HG03196 (cell line): ENCODE data around the gene CHMP2A.
A peak's percentile ranks its signal among the peaks of the same experiment; 100 is the strongest.
"Not testable (repeated sequence)": the region's sequence is repeated elsewhere in the genome, so short reads cannot be mapped to it uniquely, and the experiment has no call there.

ENCODE experiments used
- ATAC-seq: cut with Tn5 transposase; IDR thresholded peaks from one replicate; pipeline ENCODE4 v1.9.1; 2021; ENCODE audit not compliant: unreplicated experiment

The CHMP2A gene

GRCh38 chr19:58554494-58555368 lies at the start of gene CHMP2A:
CHMP2A (minus strand) TSS chr19:58555105; CDS start chr19:58554212, 893 bp downstream.
- peak; percentile 25 for ATAC-seq

- ATAC-seq, result no peak
Observed at GRCh38 chr19:58586133-58586765, 31.3 kb upstream of the CHMP2A start.

GRCh38 chr19:58585442-58586132 lies 30.7 kb upstream of the CHMP2A start:
- no peak for ATAC-seq

GRCh38 chr19:58584498-58585441 lies 29.9 kb upstream of the CHMP2A start:
- no peak for ATAC-seq

- no peak for ATAC-seq
Observed at GRCh38 chr19:58582985-58583384, 28.1 kb upstream of the CHMP2A start.

GRCh38 chr19:58581227-58582141 lies 26.6 kb upstream of the CHMP2A start:
- ATAC-seq, result peak; percentile 78

GRCh38 chr19:58579473-58580142 lies 24.7 kb upstream of the CHMP2A start:
- no peak for ATAC-seq

- ATAC-seq, result no peak
Observed at GRCh38 chr19:58578012-58578925, 23.4 kb upstream of the CHMP2A start.

- not testable (repeated sequence) for ATAC-seq
Observed at GRCh38 chr19:58577581-58577980, 22.7 kb upstream of the CHMP2A start.

GRCh38 chr19:58575183-58576041 lies 20.5 kb upstream of the CHMP2A start:
- ATAC-seq, result peak; percentile 37

GRCh38 chr19:58573658-58574164 lies 18.8 kb upstream of the CHMP2A start:
- ATAC-seq, result no peak

GRCh38 chr19:58572818-58573657 lies 18.1 kb upstream of the CHMP2A start, which contains the start of gene MZF1:
MZF1 (minus strand) TSS chr19:58573335; CDS start chr19:58571389, 1,946 bp downstream.
- ATAC-seq, result peak; percentile 51

- no peak for ATAC-seq
Observed at GRCh38 chr19:58572026-58572817, 17.3 kb upstream of the CHMP2A start.

GRCh38 chr19:58571575-58571947 lies 16.7 kb upstream of the CHMP2A start:
- ATAC-seq, result no peak
